Transverse colon (tissue), 4 donors: ENCODE results near the gene PDE2A.

Source experiments
- EP300 ChIP-seq: sonication (generic); formaldehyde crosslinking; IDR thresholded peaks from one replicate; pipeline ENCODE4 v1.6.1; 2017; ENCODE audit warnings: antibody characterized with exemption, low read depth
- POLR2A ChIP-seq: fragments of 450-650 bp; IDR thresholded peaks from one replicate; pipeline ENCODE4 v1.6.1; 2016; ENCODE audit warnings: antibody characterized with exemption, mild to moderate bottlenecking, moderate library complexity
- POLR2AphosphoS5 ChIP-seq, 3 donors: sonication (generic); formaldehyde crosslinking; IDR thresholded peaks; one replicate each; pipeline ENCODE4 v1.6.1; 2016; ENCODE audit warnings: antibody characterized with exemption in 3 of 3
- TF ChIP-seq, protein P1 (sequence below), 5 experiments: fragments of 200-600 bp in 3 of 5; fragments of 450-650 bp in 2 of 5; sonication (generic) in 3 of 5; IDR thresholded peaks; 1 replicate in 2 of 5; 2 replicates in 3 of 5; pipeline ENCODE4 v1.5.1; 2016 to 2017; ENCODE audit warnings: antibody characterized with exemption in 5 of 5, inconsistent platforms in 3 of 5, mild to moderate bottlenecking in 2 of 5, moderate library complexity in 1 of 5

DNA sequence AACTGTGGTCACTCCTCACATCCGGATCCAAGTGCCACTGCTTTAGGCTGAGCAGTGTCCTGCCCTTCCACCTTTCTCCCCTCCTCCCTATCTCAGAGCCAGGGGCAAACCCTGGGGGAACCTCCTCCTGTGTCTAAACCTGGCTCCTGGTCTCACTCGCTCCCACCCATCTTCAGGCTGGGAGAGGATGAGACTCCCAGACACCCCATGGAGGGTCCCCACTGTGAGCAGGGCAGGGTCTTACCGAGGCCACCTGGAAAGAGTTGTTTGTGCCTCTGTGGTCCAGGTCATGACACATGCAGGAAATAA lies 93.6 kb downstream of the PDE2A start:
- TF ChIP-seq, protein P1, sequence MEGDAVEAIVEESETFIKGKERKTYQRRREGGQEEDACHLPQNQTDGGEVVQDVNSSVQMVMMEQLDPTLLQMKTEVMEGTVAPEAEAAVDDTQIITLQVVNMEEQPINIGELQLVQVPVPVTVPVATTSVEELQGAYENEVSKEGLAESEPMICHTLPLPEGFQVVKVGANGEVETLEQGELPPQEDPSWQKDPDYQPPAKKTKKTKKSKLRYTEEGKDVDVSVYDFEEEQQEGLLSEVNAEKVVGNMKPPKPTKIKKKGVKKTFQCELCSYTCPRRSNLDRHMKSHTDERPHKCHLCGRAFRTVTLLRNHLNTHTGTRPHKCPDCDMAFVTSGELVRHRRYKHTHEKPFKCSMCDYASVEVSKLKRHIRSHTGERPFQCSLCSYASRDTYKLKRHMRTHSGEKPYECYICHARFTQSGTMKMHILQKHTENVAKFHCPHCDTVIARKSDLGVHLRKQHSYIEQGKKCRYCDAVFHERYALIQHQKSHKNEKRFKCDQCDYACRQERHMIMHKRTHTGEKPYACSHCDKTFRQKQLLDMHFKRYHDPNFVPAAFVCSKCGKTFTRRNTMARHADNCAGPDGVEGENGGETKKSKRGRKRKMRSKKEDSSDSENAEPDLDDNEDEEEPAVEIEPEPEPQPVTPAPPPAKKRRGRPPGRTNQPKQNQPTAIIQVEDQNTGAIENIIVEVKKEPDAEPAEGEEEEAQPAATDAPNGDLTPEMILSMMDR (IDR thresholded peaks at IDR 0.05): no peak
- TF ChIP-seq POLR2AphosphoS5 (IDR thresholded peaks at IDR 0.05) (no peak), POLR2A (no peak), EP300 (no peak)
